Mucosa of gallbladder (tissue), 1 donor: ENCODE results near the gene SH2D2A. TPM values are rescaled to one million over a fixed set of nuclear protein-coding genes. Genes with fewer than 3 reads are reported as not detected.

Experiments used
- DNase-seq: peaks from one replicate; pipeline ENCODE4 v3.0.0-alpha.2; 2020; ENCODE audit warnings: low spot score
- total RNA-seq: library from RNA; stranded (reverse); gene quantifications from one replicate; pipeline ENCODE4 v1.2.1, GENCODE V29; 2021
- donor health status: DM: no; HTN: no; CAD: no.

The SH2D2A gene
- total RNA-seq, 1 donor from 2014 or later, result 5.4 TPM

GRCh38 chr1:156847591-156848460, 31.2 kb upstream of the SH2D2A start:
- DNase-seq, result no peak

GRCh38 chr1:156846643-156847042, 30.0 kb upstream of the SH2D2A start:
- DNase-seq, result no peak

- no peak for DNase-seq
Measured at GRCh38 chr1:156845953-156846545, 29.4 kb upstream of the SH2D2A start.

- no peak for DNase-seq
Measured at GRCh38 chr1:156845055-156845952, 28.7 kb upstream of the SH2D2A start.

GRCh38 chr1:156844638-156845037, 28.0 kb upstream of the SH2D2A start:
- no peak for DNase-seq

GRCh38 chr1:156844102-156844501, 27.5 kb upstream of the SH2D2A start:
- DNase-seq, result no peak

GRCh38 chr1:156842618-156843300, 26.1 kb upstream of the SH2D2A start:
- DNase-seq, result no peak

GRCh38 chr1:156841295-156841855, 24.7 kb upstream of the SH2D2A start:
- no peak for DNase-seq

- no peak for DNase-seq
Measured at GRCh38 chr1:156840898-156841279, 24.2 kb upstream of the SH2D2A start.

GRCh38 chr1:156840186-156840897, 23.7 kb upstream of the SH2D2A start:
- DNase-seq, result no peak

- no peak for DNase-seq
Measured at GRCh38 chr1:156839426-156840109, 22.9 kb upstream of the SH2D2A start.

- no peak for DNase-seq
Measured at GRCh38 chr1:156838972-156839371, 22.3 kb upstream of the SH2D2A start.

GRCh38 chr1:156836892-156837291, 20.2 kb upstream of the SH2D2A start:
- DNase-seq, result no peak

GRCh38 chr1:156836041-156836654, 19.5 kb upstream of the SH2D2A start:
- no peak for DNase-seq

GRCh38 chr1:156834322-156834721, 17.7 kb upstream of the SH2D2A start:
- DNase-seq, result no peak

- DNase-seq, result no peak
Measured at GRCh38 chr1:156833603-156834002, 17.0 kb upstream of the SH2D2A start.

- DNase-seq, result no peak
Measured at GRCh38 chr1:156832434-156832833, 15.8 kb upstream of the SH2D2A start.

GRCh38 chr1:156828400-156829124, 11.9 kb upstream of the SH2D2A start:
- DNase-seq, result no peak

GRCh38 chr1:156826630-156827029, 10.0 kb upstream of the SH2D2A start:
- DNase-seq, result no peak
